Measurements from ENCODE around the gene PGAP2.
"Not testable (repeated sequence)": the region's sequence is repeated elsewhere in the genome, so short reads cannot be mapped to it uniquely, and the experiment has no call there.

The PGAP2 gene

GRCh38 chr11:3807909-3808860 is at the start of gene PGAP2:
PGAP2 (plus strand) TSS chr11:3808560; CDS start chr11:3811260, 2,700 bp downstream.
- peak; percentile 76 for TF ChIP-seq CTCF (IDR thresholded peaks at IDR 0.05; ENCODE audit: insufficient read depth, low read length, poor library complexity, severe bottlenecking)
- Histone ChIP-seq H3K4me3 (replicated peaks; ENCODE audit: low read depth, low read length) (peak within 1 kb of the TSS; percentile 63), H3K27me3 (replicated peaks; ENCODE audit: control insufficient read depth, insufficient read depth, low read length) (no peaks in the 10 kb centered on the region), H3K36me3 (ENCODE audit: control insufficient read depth, insufficient read depth, low read length) (no peaks in the 10 kb centered on the region)
- DNase-seq (ENCODE audit: extremely low read depth, insufficient read length): peak; percentile 75

GRCh38 chr11:3764266-3764665 is 44.1 kb upstream of the PGAP2 start:
- no peak for TF ChIP-seq CTCF (IDR thresholded peaks at IDR 0.05; ENCODE audit: insufficient read depth, low read length, poor library complexity, severe bottlenecking)
- Histone ChIP-seq H3K4me3 (replicated peaks; ENCODE audit: low read depth, low read length) (no peak overlapping the region), H3K36me3 (ENCODE audit: control insufficient read depth, insufficient read depth, low read length) (peaks cover 13% of the 10 kb centered on the region), H3K27me3 (replicated peaks; ENCODE audit: control insufficient read depth, insufficient read depth, low read length) (no peaks in the 10 kb centered on the region)
- DNase-seq (ENCODE audit: extremely low read depth, insufficient read length): no peak

DNA sequence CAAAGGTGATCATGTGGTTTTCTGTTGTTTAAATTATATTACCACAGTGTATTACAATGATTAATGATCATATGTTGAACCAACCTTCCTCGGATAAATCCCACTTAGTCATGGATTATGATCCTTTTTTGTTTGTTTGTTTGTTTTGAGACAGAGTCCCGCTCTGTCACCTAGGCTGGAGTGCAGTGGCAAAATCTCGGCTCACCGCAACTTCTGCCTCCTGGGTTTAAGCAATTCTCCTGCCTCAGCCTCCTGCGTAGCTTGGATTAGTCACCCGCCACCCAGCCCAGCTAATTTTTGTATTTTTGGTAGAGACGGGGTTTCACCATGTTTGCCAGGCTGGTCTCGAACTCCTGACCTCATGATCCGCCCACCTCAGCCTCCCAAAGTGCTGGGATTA is 41.5 kb upstream of the PGAP2 start:
- H3K27me3 ChIP-seq (replicated peaks; ENCODE audit: control insufficient read depth, insufficient read depth, low read length); DNase-seq (ENCODE audit: extremely low read depth, insufficient read length); H3K36me3 ChIP-seq (ENCODE audit: control insufficient read depth, insufficient read depth, low read length); H3K4me3 ChIP-seq (replicated peaks; ENCODE audit: low read depth, low read length): not testable (repeated sequence)

DNA sequence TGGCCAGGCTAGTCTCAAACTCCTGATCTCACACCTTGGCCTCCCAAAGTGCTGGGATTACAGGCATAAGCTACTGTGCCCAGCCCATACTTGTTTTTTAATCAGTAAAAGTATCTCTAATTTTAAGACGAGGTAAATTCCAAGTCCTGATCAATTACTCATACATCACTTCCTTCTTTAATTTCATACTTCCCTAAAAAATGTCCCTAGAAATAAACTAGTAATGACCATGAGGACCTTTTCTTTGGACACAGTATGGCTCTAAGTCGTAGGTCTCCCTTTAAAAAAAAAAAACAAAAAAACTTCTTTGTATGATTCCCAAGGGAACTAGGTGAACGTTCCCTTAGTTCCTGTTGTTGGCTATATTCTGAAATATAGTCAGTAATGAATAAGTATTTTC is 40.8 kb upstream of the PGAP2 start:
- TF ChIP-seq CTCF (IDR thresholded peaks at IDR 0.05; ENCODE audit: insufficient read depth, low read length, poor library complexity, severe bottlenecking): no peak
- H3K4me3 ChIP-seq (replicated peaks; ENCODE audit: low read depth, low read length): no peak overlapping the region
- peaks cover 12% of the 10 kb centered on the region for H3K36me3 ChIP-seq (ENCODE audit: control insufficient read depth, insufficient read depth, low read length)
- no peak for DNase-seq (ENCODE audit: extremely low read depth, insufficient read length)
- no peaks in the 10 kb centered on the region for H3K27me3 ChIP-seq (replicated peaks; ENCODE audit: control insufficient read depth, insufficient read depth, low read length)

DNA sequence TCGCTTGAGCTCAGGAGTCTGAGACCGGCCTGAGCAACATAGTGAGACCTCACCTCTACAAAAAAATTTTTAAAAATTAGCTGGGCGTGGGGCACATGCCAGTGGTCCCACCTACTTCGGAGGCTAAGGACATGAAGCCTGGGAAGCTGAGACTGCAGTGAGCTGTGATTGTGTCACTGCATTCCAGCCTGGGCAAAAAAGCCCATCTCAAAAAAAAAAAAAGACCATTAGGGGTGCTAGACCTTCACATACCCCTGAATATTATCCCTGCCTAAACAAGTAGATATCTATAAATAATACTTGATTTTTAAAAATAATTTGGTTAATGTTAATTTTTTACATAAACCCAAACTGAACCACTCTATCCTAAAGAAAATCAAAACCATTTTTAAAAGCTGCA is 35.2 kb upstream of the PGAP2 start:
- no peak for DNase-seq (ENCODE audit: extremely low read depth, insufficient read length)
- H3K36me3 ChIP-seq (ENCODE audit: control insufficient read depth, insufficient read depth, low read length): peaks cover 13% of the 10 kb centered on the region
- H3K27me3 ChIP-seq (replicated peaks; ENCODE audit: control insufficient read depth, insufficient read depth, low read length): no peaks in the 10 kb centered on the region
- TF ChIP-seq CTCF (IDR thresholded peaks at IDR 0.05; ENCODE audit: insufficient read depth, low read length, poor library complexity, severe bottlenecking): no peak
- H3K4me3 ChIP-seq (replicated peaks; ENCODE audit: low read depth, low read length): no peak overlapping the region

DNA sequence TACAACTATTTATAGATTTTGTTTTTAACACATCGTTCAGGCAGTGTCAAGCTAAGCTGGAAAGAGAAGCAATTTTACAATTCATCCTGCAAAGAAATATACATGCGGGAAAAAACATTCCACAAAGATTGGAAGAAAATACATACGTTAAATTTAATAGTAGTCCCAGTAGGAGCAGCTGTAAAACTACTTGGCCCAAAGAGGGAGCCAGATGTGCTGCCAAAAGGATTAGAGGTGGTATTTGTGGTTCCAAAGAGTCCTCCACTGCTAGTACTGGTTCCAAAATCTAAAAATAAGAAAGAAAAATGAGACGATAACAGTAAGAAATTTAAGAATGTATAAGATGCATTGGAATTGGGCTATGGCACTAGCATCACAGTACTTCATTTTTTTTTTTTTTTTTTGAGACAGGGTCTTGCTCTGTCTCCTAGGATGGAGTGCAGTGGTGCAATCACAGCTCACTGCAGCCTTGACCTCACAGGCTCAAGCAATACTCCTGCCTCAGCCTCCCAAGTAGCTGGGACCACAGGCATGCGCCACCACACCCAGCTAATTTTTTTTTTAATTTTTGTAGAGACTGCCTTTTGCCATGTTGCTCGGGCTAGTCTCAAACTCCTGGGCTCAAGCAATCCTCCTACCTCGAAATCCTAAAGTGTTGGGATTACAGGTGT is 32.5 kb upstream of the PGAP2 start:
- no peaks in the 10 kb centered on the region for H3K27me3 ChIP-seq (replicated peaks; ENCODE audit: control insufficient read depth, insufficient read depth, low read length)
- H3K36me3 ChIP-seq (ENCODE audit: control insufficient read depth, insufficient read depth, low read length): peaks cover 21% of the 10 kb centered on the region
- no peak overlapping the region for H3K4me3 ChIP-seq (replicated peaks; ENCODE audit: low read depth, low read length)
- DNase-seq (ENCODE audit: extremely low read depth, insufficient read length): no peak
- TF ChIP-seq CTCF (IDR thresholded peaks at IDR 0.05; ENCODE audit: insufficient read depth, low read length, poor library complexity, severe bottlenecking): no peak
